Parathyroid adenoma (tissue), 2 donors: ENCODE data around the gene SPATA25.
"Not testable (repeated sequence)": the region's sequence is repeated elsewhere in the genome, so short reads cannot be mapped to it uniquely, and the experiment has no call there.

Source experiments
- H2AFZ ChIP-seq: fragments of 300-600 bp; sonication (generic); one replicate; pipeline ENCODE4 v1.7.0; 2017; ENCODE audit warnings: antibody characterized with exemption, mild to moderate bottlenecking
- H3K27ac ChIP-seq: fragments of 300-600 bp; sonication (generic); one replicate; pipeline ENCODE4 v1.7.0; 2017
- H3K27me3 ChIP-seq: fragments of 300-600 bp; sonication (generic); one replicate; pipeline ENCODE4 v1.7.0; 2017; ENCODE audit warnings: low read length; ENCODE audit not compliant: control insufficient read depth, insufficient read depth
- H3K36me3 ChIP-seq: fragments of 300-600 bp; sonication (generic); one replicate; pipeline ENCODE4 v1.7.0; 2017; ENCODE audit warnings: low read length; ENCODE audit not compliant: control insufficient read depth, insufficient read depth
- H3K4me1 ChIP-seq: fragments of 300-600 bp; sonication (generic); one replicate; pipeline ENCODE4 v1.7.0; 2017; ENCODE audit warnings: control low read depth
- H3K4me2 ChIP-seq: fragments of 300-600 bp; sonication (generic); one replicate; pipeline ENCODE4 v1.7.0; 2017; ENCODE audit warnings: low read length
- H3K4me3 ChIP-seq: fragments of 300-600 bp; sonication (generic); one replicate; pipeline ENCODE4 v1.7.0; 2017; ENCODE audit warnings: low read depth, low read length
- H3K79me2 ChIP-seq: fragments of 300-600 bp; sonication (generic); one replicate; pipeline ENCODE4 v1.7.0; 2017; ENCODE audit warnings: control low read depth
- H3K9ac ChIP-seq: fragments of 300-600 bp; sonication (generic); one replicate; pipeline ENCODE4 v1.7.0; 2017; ENCODE audit warnings: mild to moderate bottlenecking
- H3K9me3 ChIP-seq: fragments of 300-600 bp; sonication (generic); one replicate; pipeline ENCODE4 v1.7.0; 2017; ENCODE audit warnings: low read length; ENCODE audit not compliant: control insufficient read depth
- TF ChIP-seq, protein P1 (sequence below): fragments of 300-600 bp; sonication (generic); IDR thresholded peaks from one replicate; pipeline ENCODE4 v1.7.0; 2017; ENCODE audit warnings: antibody characterized with exemption, mild to moderate bottlenecking
- donor health status: primary hyperparathyroidism.

The SPATA25 gene

GRCh38 chr20:45933266-45934045, 46.0 kb upstream of the SPATA25 start:
- peak overlapping the region; percentile 91 for H3K9ac ChIP-seq
- H3K27me3 ChIP-seq = no peaks in the 10 kb centered on the region
- peaks cover 5% of the 10 kb centered on the region for H3K4me1 ChIP-seq
- peak overlapping the region; percentile 73 for H3K4me2 ChIP-seq
- TF ChIP-seq, protein P1, sequence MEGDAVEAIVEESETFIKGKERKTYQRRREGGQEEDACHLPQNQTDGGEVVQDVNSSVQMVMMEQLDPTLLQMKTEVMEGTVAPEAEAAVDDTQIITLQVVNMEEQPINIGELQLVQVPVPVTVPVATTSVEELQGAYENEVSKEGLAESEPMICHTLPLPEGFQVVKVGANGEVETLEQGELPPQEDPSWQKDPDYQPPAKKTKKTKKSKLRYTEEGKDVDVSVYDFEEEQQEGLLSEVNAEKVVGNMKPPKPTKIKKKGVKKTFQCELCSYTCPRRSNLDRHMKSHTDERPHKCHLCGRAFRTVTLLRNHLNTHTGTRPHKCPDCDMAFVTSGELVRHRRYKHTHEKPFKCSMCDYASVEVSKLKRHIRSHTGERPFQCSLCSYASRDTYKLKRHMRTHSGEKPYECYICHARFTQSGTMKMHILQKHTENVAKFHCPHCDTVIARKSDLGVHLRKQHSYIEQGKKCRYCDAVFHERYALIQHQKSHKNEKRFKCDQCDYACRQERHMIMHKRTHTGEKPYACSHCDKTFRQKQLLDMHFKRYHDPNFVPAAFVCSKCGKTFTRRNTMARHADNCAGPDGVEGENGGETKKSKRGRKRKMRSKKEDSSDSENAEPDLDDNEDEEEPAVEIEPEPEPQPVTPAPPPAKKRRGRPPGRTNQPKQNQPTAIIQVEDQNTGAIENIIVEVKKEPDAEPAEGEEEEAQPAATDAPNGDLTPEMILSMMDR = peak; percentile 41
- peak overlapping the region; percentile 83 for H2AFZ ChIP-seq
- H3K4me3 ChIP-seq = peak overlapping the region; percentile 97
- H3K36me3 ChIP-seq = no peaks in the 10 kb centered on the region
- peaks cover 5% of the 10 kb centered on the region for H3K79me2 ChIP-seq
- H3K27ac ChIP-seq = peak overlapping the region; percentile 95
- H3K9me3 ChIP-seq = no peaks in the 10 kb centered on the region

DNA sequence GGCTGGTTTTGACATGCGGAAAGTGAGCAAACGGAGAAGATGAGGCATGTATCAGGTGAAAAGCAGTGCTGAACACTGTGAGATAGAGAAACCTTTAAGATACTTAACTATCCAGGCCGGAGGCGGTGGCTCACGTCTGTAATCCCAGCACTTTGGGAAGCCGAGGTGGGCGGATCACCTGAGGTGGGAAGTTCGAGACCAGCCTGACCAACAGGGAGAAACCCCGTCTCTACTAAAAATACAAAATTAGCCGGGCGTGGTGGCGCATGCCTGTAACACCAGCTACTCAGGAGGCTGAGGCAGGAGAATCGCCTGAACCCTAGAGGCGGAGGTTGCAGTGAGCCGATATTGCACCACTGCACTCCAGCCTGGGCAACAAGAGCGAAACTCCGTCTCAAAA, 44.3 kb upstream of the SPATA25 start:
- H3K9ac ChIP-seq, H3K79me2 ChIP-seq, H3K27ac ChIP-seq, H3K4me3 ChIP-seq, H3K4me2 ChIP-seq, H2AFZ ChIP-seq, H3K4me1 ChIP-seq, H3K36me3 ChIP-seq, H3K27me3 ChIP-seq, H3K9me3 ChIP-seq: not testable (repeated sequence)

GRCh38 chr20:45927071-45927878, 39.9 kb upstream of the SPATA25 start:
- no peak overlapping the region for H3K4me3 ChIP-seq
- H3K9me3 ChIP-seq = no peaks in the 10 kb centered on the region
- no peak overlapping the region for H2AFZ ChIP-seq
- no peaks in the 10 kb centered on the region for H3K27me3 ChIP-seq
- H3K36me3 ChIP-seq = no peaks in the 10 kb centered on the region
- TF ChIP-seq, protein P1 = no peak
- H3K9ac ChIP-seq = no peak overlapping the region
- H3K4me1 ChIP-seq = peaks cover 12% of the 10 kb centered on the region
- H3K4me2 ChIP-seq = no peak overlapping the region
- H3K79me2 ChIP-seq = no peaks in the 10 kb centered on the region
- no peak overlapping the region for H3K27ac ChIP-seq

DNA sequence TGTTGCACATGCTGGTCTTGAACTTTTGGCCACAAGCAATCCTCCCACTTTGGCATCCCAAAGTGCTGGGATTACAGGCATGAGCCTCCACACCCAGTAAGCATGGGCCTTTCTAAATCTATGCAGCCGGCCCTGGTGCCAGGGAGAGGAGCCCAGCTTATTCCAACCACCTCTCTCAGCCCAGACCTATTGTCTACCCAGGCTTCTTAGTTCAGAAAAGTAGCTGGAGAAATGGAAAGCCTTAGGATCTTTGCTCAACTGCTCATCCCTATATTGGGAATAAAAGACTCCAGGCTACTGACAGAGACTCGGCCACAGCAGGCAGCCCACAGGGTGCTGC, 39.3 kb upstream of the SPATA25 start:
- Histone ChIP-seq H3K4me1 (peaks cover 12% of the 10 kb centered on the region), H3K27ac (no peak overlapping the region), H2AFZ (no peak overlapping the region), H3K79me2 (no peaks in the 10 kb centered on the region), H3K9me3 (no peaks in the 10 kb centered on the region), H3K27me3 (no peaks in the 10 kb centered on the region), H3K4me2 (no peak overlapping the region), H3K4me3 (no peak overlapping the region), H3K9ac (no peak overlapping the region), H3K36me3 (no peaks in the 10 kb centered on the region)
- TF ChIP-seq, protein P1 = no peak

GRCh38 chr20:45925821-45926506, 38.5 kb upstream of the SPATA25 start:
- TF ChIP-seq, protein P1 = no peak
- H3K4me1 ChIP-seq = peaks cover 12% of the 10 kb centered on the region
- H3K79me2 ChIP-seq = no peaks in the 10 kb centered on the region
- no peak overlapping the region for H3K4me3 ChIP-seq
- peak overlapping the region; percentile 46 for H3K27ac ChIP-seq
- no peaks in the 10 kb centered on the region for H3K27me3 ChIP-seq
- peak overlapping the region; percentile 30 for H2AFZ ChIP-seq
- no peaks in the 10 kb centered on the region for H3K9me3 ChIP-seq
- H3K4me2 ChIP-seq = no peak overlapping the region
- H3K9ac ChIP-seq = no peak overlapping the region
- H3K36me3 ChIP-seq = no peaks in the 10 kb centered on the region
